OCI-LY7 (cell line): ENCODE data around the gene CDH2. TPM values are rescaled to one million over a fixed set of nuclear protein-coding genes. Genes with fewer than 3 reads are reported as not detected.

Experiments used
- BruUV-seq: library from RNA; stranded (reverse); fragments of 400-500 nt; replicated peaks from 2 replicates; lab custom pipeline; 2021; lab: Mats Ljungman, UMichigan
- CTCF ChIA-PET: fragments of 300-600 bp; sonication (Branson Sonifier 250); formaldehyde crosslinking; loops from one replicate; lab custom pipeline; 2022; ENCODE audit warnings: antibody characterized with exemption; ENCODE audit not compliant: unreplicated experiment; lab: Charles Lee
- POLR2A ChIA-PET: fragments of 300-600 bp; sonication (Branson Sonifier 250); formaldehyde crosslinking; loops from one replicate; lab custom pipeline; 2022; ENCODE audit warnings: antibody characterized with exemption; lab: Charles Lee
- DNase-seq: peaks from one replicate; pipeline ENCODE4 v3.0.0-alpha.2; 2015; ENCODE audit warnings: low spot score
- H2AFZ ChIP-seq: fragments of 200-600 bp; sonication (generic), shearing (Covaris generic); 2 replicates; pipeline ENCODE4 v1.6.1; 2014; ENCODE audit warnings: mild to moderate bottlenecking, antibody characterized with exemption, low read length, moderate library complexity
- H3K27ac ChIP-seq: fragments of 200-600 bp; sonication (generic); 2 replicates; pipeline ENCODE4 v1.5.1; 2014; ENCODE audit warnings: mixed run types, low read depth, mild to moderate bottlenecking, moderate library complexity, low read length, inconsistent platforms; ENCODE audit not compliant: poor library complexity, severe bottlenecking
- H3K36me3 ChIP-seq: fragments of 200-600 bp; sonication (generic); 2 replicates; pipeline ENCODE4 v1.6.1; 2014; ENCODE audit warnings: mild to moderate bottlenecking, antibody characterized with exemption, low read length, moderate library complexity, mixed read lengths; ENCODE audit not compliant: insufficient read depth
- H3K4me1 ChIP-seq: fragments of 200-600 bp; sonication (generic); 2 replicates; pipeline ENCODE4 v1.5.1; 2014; ENCODE audit warnings: mild to moderate bottlenecking, low read length; ENCODE audit not compliant: insufficient read depth, poor library complexity, severe bottlenecking
- H3K4me2 ChIP-seq: fragments of 200-600 bp; sonication (generic); 2 replicates; pipeline ENCODE4 v1.6.1; 2014; ENCODE audit warnings: mild to moderate bottlenecking, low read length
- H3K4me3 ChIP-seq: fragments of 200-600 bp; sonication (generic); 2 replicates; pipeline ENCODE4 v1.5.1; 2014; ENCODE audit warnings: mild to moderate bottlenecking, low read depth, low read length; ENCODE audit not compliant: poor library complexity, severe bottlenecking
- H3K79me2 ChIP-seq: fragments of 200-600 bp; sonication (generic); 2 replicates; pipeline ENCODE4 v1.6.1; 2016; ENCODE audit warnings: low read depth, mild to moderate bottlenecking, low read length, moderate library complexity, mixed read lengths; ENCODE audit not compliant: insufficient read depth
- H3K9me2 ChIP-seq: fragments of 200-600 bp; sonication (generic); 2 replicates; pipeline ENCODE4 v1.6.1; 2016; ENCODE audit warnings: mild to moderate bottlenecking, low read length, mixed read lengths; ENCODE audit not compliant: insufficient read depth
- H3K9me3 ChIP-seq: fragments of 200-600 bp; sonication (generic); 2 replicates; pipeline ENCODE4 v1.6.1; 2014; ENCODE audit warnings: mild to moderate bottlenecking, mixed run types, low read length, mixed read lengths
- H4K20me1 ChIP-seq: fragments of 200-600 bp; sonication (generic); 2 replicates; pipeline ENCODE4 v1.6.1; 2014; ENCODE audit warnings: mild to moderate bottlenecking, antibody characterized with exemption, low read length, moderate library complexity, mixed read lengths; ENCODE audit not compliant: insufficient read depth
- EZH2phosphoT487 ChIP-seq: fragments of 200-600 bp; sonication (generic); IDR thresholded peaks from 2 replicates; pipeline ENCODE4 v1.6.1; 2018; ENCODE audit warnings: low read depth, borderline replicate concordance, mild to moderate bottlenecking, mixed run types, antibody characterized with exemption, low read length, moderate library complexity, mixed read lengths
- intact Hi-C: fragments of 100-400 bp; cut with micrococcal nuclease; formaldehyde crosslinking; loops from one replicate; pipeline ENCODE4 v1.10.0; 2022; ENCODE audit not compliant: unreplicated experiment
- total RNA-seq, 2 experiments: library from RNA; depleted of rRNA in 1 of 2; stranded (reverse); fragments of >200 nt in 1 of 2; shearing (Covaris generic) in 1 of 2; gene quantifications; 2 replicates each; pipeline ENCODE4 v1.2.3, GENCODE V29; 2014 to 2022
- TF ChIP-seq, protein P1 (sequence below): fragments of 200-600 bp; sonication (generic); conservative IDR thresholded peaks from 2 replicates; pipeline ENCODE4 v1.5.1; 2014; ENCODE audit warnings: mild to moderate bottlenecking, antibody characterized with exemption, low read length, moderate library complexity, mixed read lengths

Gene CDH2
- total RNA-seq, 2 experiments from 2014 or later, result not detected

DNA sequence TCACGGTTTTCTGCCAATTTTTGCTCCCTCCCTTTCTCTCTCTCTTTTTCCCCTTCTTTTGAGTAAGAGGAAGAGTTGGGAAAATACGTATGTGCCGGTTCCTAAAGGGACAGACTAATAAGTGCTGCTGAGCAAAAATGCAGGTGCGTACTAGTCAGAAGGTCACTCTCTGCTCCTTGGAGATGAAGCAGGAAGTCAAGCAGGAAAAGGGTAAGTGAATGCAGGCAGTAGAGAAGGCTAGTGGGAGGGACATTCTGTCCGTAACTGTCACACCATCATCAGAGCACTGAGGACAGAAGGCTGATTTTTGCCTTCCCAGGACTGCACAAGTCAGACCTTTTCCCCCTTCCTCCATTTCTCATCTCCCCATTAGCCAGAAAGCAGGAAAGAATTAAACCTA is 105.7 kb downstream of the CDH2 start:
- no TSS peak for BruUV-seq
- Histone ChIP-seq H3K4me1 (no peaks in the 10 kb centered on the region), H3K4me3 (no peak overlapping the region), H3K9me3 (no peaks in the 10 kb centered on the region), H2AFZ (no peak overlapping the region), H3K27ac (no peak overlapping the region), H3K36me3 (no peaks in the 10 kb centered on the region), H3K4me2 (no peak overlapping the region), H3K79me2 (no peaks in the 10 kb centered on the region), H4K20me1 (no peaks in the 10 kb centered on the region), H3K9me2 (no peaks in the 10 kb centered on the region)
- intact Hi-C loops, result loop anchor here (10.0 kb wide), 1 partner anchor 64 kb away; no protein-coding TSS in a partner anchor
- CTCF ChIA-PET, result no interaction called here
- DNase-seq, result no peak
- POLR2A ChIA-PET, result no interaction called here
- TF ChIP-seq EZH2phosphoT487, result no peak
- TF ChIP-seq, protein P1, sequence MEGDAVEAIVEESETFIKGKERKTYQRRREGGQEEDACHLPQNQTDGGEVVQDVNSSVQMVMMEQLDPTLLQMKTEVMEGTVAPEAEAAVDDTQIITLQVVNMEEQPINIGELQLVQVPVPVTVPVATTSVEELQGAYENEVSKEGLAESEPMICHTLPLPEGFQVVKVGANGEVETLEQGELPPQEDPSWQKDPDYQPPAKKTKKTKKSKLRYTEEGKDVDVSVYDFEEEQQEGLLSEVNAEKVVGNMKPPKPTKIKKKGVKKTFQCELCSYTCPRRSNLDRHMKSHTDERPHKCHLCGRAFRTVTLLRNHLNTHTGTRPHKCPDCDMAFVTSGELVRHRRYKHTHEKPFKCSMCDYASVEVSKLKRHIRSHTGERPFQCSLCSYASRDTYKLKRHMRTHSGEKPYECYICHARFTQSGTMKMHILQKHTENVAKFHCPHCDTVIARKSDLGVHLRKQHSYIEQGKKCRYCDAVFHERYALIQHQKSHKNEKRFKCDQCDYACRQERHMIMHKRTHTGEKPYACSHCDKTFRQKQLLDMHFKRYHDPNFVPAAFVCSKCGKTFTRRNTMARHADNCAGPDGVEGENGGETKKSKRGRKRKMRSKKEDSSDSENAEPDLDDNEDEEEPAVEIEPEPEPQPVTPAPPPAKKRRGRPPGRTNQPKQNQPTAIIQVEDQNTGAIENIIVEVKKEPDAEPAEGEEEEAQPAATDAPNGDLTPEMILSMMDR, result no peak

DNA sequence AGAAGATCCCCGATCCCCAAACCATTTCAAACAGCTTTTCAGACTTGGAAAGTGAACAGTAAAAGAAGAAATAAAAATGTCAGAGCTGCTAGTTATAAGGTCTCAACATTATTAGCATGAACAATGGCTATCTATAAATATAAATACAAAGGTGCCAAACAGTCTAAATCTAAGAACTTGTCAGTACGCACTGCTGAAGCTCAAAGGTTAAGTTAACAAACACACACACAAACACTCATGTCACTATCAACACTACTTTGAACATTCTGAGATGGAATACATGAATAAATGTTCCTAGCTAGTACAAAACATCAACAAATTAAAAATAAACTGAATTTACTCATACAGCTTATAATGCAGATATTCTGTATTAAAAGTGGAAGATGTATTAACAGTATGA is 108.7 kb downstream of the CDH2 start:
- CTCF ChIA-PET, result no interaction called here
- H3K27ac ChIP-seq, result no peak overlapping the region
- intact Hi-C loops, result no loop called here

DNA sequence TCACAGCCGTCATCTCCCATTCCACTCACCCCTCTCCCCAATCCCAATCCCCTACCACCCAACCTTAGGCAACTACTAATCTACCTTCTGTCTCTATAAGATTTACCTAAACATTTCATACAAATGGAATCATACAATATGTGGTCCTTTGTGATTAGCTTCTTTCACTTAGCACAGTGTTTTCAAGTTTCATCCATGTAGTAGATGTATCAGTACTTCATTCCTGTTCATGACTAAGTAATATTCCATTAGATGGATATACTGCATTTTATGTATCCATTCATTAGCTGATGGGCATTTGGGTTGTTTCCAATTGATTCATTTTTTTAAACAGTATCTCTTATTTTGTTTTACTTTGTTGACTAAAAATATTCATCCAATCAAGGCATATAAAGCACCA is 109.6 kb downstream of the CDH2 start:
- Histone ChIP-seq H3K4me3 (no peak overlapping the region), H2AFZ (no peak overlapping the region), H3K36me3 (no peaks in the 10 kb centered on the region), H3K9me2 (no peaks in the 10 kb centered on the region), H3K4me2 (no peak overlapping the region), H4K20me1 (no peaks in the 10 kb centered on the region), H3K4me1 (no peaks in the 10 kb centered on the region), H3K79me2 (no peaks in the 10 kb centered on the region), H3K27ac (no peak overlapping the region), H3K9me3 (no peaks in the 10 kb centered on the region)
- ChIA-PET CTCF (no interaction called here), POLR2A (interaction anchor here (0.7 kb wide), 1 partner anchor 831 kb away, joined by 3 read pairs; no protein-coding TSS in a partner anchor)
- intact Hi-C loops, result no loop called here
- TF ChIP-seq, protein P1, result no peak
- no peak for TF ChIP-seq EZH2phosphoT487
- BruUV-seq, result no TSS peak
- no peak for DNase-seq

More for the DNA sequence above, 108.7 kb downstream of the CDH2 start:
- DNase-seq, result no peak
- TF ChIP-seq, protein P1, result no peak
- TF ChIP-seq EZH2phosphoT487, result no peak
- H4K20me1 ChIP-seq, result no peaks in the 10 kb centered on the region
- H3K36me3 ChIP-seq, result no peaks in the 10 kb centered on the region
- no peaks in the 10 kb centered on the region for H3K4me1 ChIP-seq
- no peak overlapping the region for H3K4me3 ChIP-seq
- POLR2A ChIA-PET, result no interaction called here
- no peaks in the 10 kb centered on the region for H3K79me2 ChIP-seq
- H3K9me3 ChIP-seq, result no peaks in the 10 kb centered on the region
- BruUV-seq, result no TSS peak
- H2AFZ ChIP-seq, result no peak overlapping the region
- no peaks in the 10 kb centered on the region for H3K9me2 ChIP-seq
- H3K4me2 ChIP-seq, result no peak overlapping the region
